Small intestine (tissue), 7 donors: ENCODE data around the gene CIROP. TPM values are rescaled to one million over a fixed set of nuclear protein-coding genes. Genes with fewer than 3 reads are reported as not detected.

Source experiments
- DNase-seq, 2 donors: peaks; one replicate each; pipeline versions ENCODE4 v3.0.0 to v3.0.0-alpha.2; 2013
- FAIRE-seq: peaks from 2 replicates; lab custom pipeline; 2012; peaks lifted over from hg19 to GRCh38; lab: Jason Lieb, UNC
- H3K27ac ChIP-seq, 3 donors: one replicate each; pipeline ENCODE4 v1.5.1; 2013; ENCODE audit warnings: low read length in 2 of 3, mild to moderate bottlenecking in 2 of 3, control low read depth in 1 of 3, inconsistent platforms in 1 of 3, low read depth in 1 of 3, moderate library complexity in 1 of 3
- H3K27me3 ChIP-seq, 3 donors: one replicate each; pipeline ENCODE4 v1.6.1; 2013; ENCODE audit warnings: low read length in 3 of 3, inconsistent platforms in 1 of 3; ENCODE audit not compliant: control insufficient read depth in 3 of 3, insufficient read depth in 3 of 3
- H3K36me3 ChIP-seq, 3 donors: one replicate each; pipeline ENCODE4 v1.6.1; 2013; ENCODE audit warnings: low read length in 3 of 3, inconsistent platforms in 1 of 3, low read depth in 1 of 3, mild to moderate bottlenecking in 1 of 3, moderate library complexity in 1 of 3; ENCODE audit not compliant: control insufficient read depth in 3 of 3, insufficient read depth in 2 of 3
- H3K4me1 ChIP-seq, 3 donors: one replicate each; pipeline ENCODE4 v1.6.1; 2013; ENCODE audit warnings: low read length in 2 of 3, inconsistent platforms in 1 of 3, low read depth in 1 of 3, mild to moderate bottlenecking in 1 of 3, moderate library complexity in 1 of 3; ENCODE audit not compliant: control insufficient read depth in 3 of 3, insufficient read depth in 2 of 3
- H3K4me3 ChIP-seq, 3 donors: one replicate each; pipeline ENCODE4 v1.5.1; 2013; ENCODE audit warnings: low read length in 3 of 3, control low read depth in 1 of 3, inconsistent platforms in 1 of 3, low read depth in 1 of 3, mild to moderate bottlenecking in 1 of 3, moderate library complexity in 1 of 3
- H3K9me3 ChIP-seq, 2 donors: one replicate each; pipeline ENCODE4 v1.6.1; 2013; ENCODE audit warnings: low read depth in 1 of 2, low read length in 1 of 2; ENCODE audit not compliant: control insufficient read depth in 2 of 2, insufficient read depth in 1 of 2
- WGBS, 3 donors: extraction: QIAGEN DNeasy Blood & Tissue Kit; methylation state at CpG; one replicate each; pipeline ENCODE4 v1.1.7; 2013; 5-methylcytosine and 5-hydroxymethylcytosine counted together
- polyA plus RNA-seq, 4 donors: library from polyadenylated mRNA; stranded (reverse) in 3 of 4; unstranded in 1 of 4; fragments of 200-250 nt in 3 of 4; fragments of 120-200 nt in 1 of 4; gene quantifications; one replicate each; pipeline versions ENCODE4 v1.2.1 to v1.2.3, GENCODE V29; 2013
- donor health status: healthy with polysubstance abuse.
- donor health status: control.
- donor health status: control.
- donor health status: Bipolar disorder and iron deficiency.
- donor health status: healthy.

Gene CIROP
- polyA plus RNA-seq, 4 donors, result 0.04 TPM; not detected in 3

DNA sequence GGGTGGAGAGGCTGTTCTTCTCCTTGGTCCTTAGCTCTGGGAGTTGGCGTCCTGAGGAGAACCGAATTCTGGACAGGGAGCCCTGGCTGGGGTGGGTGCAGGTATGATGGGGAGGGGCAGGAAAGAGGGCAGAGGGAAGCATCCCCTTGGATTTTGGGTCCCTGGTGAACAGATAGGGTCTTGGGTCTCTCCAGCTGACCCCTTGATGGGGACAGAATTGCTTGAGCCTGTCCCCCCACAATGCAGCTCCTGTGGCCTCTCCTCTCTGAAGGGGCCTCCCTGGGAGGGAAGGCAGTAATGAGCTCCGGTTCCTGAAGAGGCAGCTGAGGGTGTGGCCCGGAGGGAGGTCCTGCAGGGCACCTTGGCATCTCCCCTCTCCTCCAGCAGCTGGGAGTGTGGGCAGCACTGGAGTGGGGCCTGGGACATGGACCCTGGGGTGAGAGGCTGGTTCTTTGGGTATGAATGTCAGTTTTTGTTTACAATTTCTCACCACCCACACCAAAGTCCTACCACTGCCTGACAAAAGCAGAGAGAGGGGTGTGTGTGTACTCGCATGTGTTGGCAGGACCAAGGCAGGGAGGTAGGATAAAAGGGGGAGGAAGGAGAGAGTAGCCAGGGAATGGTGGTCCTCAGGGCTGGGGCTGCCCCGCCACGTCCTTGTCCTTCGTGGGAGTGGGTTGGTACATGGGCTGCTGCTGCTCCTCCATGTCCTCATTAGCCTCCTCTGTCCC is 21.9 kb upstream of the CIROP start:
- peaks cover 0 to 7% (median 0%) of the 10 kb centered on the region in 3 donors for H3K4me1 ChIP-seq
- H3K36me3 ChIP-seq, result peaks cover 4 to 47% (median 4%) of the 10 kb centered on the region in 3 donors
- H3K9me3 ChIP-seq, result no peaks in the 10 kb centered on the region
- no peaks in the 10 kb centered on the region for H3K27me3 ChIP-seq
- 84 to 87% (median 86%) methylated on average over 8 of the region's 8 CpGs for WGBS, 3 donors
- DNase-seq (no peak), FAIRE-seq (no peak)
- no peak overlapping the region for H3K27ac ChIP-seq
- no peak overlapping the region for H3K4me3 ChIP-seq

DNA sequence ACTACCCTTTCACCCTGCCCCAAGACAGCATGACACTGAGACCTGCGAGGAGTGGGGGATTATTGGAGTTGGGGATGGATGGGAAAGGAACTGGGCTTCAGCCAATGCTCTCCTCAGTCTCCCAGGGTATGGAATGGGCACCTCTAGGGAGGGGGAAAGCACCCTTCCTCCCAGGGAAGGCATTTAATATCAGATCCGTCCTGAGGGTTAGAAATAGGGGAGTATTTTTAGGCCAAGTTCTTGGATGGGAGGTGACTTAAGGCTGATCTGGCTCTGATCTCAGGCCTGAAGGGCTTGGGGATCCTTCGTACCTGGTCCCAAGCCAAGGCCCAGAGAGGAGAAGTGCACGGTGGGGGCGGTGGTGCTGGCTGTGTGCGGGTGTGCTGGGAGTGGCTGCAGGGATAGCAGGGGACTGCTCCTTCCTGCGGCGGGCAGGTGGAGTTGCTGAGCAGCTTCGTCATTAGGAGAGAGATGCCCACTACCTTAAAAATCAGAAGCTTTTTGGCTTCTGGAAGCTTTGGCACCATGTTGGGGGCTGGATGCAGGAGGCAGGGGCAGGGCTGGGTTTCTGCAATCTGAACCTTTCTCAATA is 21.2 kb upstream of the CIROP start:
- DNase-seq (no peak), FAIRE-seq (no peak)
- Histone ChIP-seq H3K4me1 (peaks cover 0 to 13% (median 0%) of the 10 kb centered on the region in 3 donors), H3K4me3 (no peak overlapping the region), H3K27ac (no peak overlapping the region), H3K27me3 (no peaks in the 10 kb centered on the region), H3K9me3 (no peaks in the 10 kb centered on the region), H3K36me3 (peaks cover 4 to 41% (median 4%) of the 10 kb centered on the region in 3 donors)
- 72 to 79% (median 76%) methylated on average over 9 of the region's 9 CpGs for WGBS, 3 donors

DNA sequence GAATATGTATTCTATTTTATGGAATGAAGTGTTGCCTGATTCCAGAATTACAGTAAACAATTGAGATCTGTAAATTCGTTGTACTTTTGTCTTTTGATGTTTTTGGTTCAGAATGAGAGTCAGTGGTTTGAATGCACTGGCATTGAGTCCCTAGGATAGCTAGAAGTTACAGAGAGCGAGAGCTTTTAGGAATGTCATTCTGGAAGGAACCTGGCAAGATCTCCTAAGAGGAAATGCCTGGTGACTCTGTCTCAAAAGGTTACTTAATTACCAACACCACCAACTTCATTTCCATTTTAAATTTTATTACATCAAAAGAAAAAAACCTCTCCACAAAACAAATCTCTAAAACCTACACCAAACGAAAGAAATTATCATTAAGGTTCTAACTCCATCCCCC is 20.2 kb upstream of the CIROP start:
- no peaks in the 10 kb centered on the region for H3K27me3 ChIP-seq
- no peak for FAIRE-seq
- no peak for DNase-seq
- H3K27ac ChIP-seq, result no peak overlapping the region
- peaks cover 0 to 16% (median 0%) of the 10 kb centered on the region in 3 donors for H3K4me1 ChIP-seq
- 64 to 70% (median 67%) methylated on average over 3 of the region's 3 CpGs for WGBS, 3 donors
- no peak overlapping the region for H3K4me3 ChIP-seq
- H3K9me3 ChIP-seq, result no peaks in the 10 kb centered on the region
- peaks cover 4 to 38% (median 4%) of the 10 kb centered on the region in 3 donors for H3K36me3 ChIP-seq

DNA sequence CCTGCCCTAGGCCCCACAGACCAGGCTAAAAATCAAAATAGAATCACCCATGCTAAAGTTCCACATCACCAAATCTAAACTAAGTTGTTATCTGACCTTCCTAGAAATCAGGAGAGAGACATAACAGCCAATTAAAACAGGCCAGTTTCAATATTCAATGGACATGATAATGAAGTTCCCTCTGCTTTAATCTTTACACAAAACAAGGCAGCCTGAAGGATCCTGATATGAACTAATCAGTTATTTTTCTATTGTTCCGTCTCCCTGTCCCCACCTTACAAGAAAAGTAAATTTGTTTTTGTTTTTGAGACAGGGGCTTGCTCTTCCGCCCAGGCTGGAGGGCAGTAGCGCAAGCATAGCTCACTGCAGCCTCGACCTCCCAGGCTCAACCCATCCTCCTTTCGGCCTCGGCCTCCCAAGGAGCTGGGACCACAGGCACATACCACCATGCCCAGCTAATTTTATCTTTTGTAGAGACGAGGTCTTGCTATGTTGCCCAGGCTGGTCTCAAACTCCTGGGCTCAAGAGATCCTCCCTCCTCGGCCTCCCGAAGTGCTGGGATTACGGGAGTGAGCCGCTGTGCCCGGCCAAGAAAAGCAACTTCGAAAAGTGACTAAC is 19.7 kb upstream of the CIROP start:
- peaks cover 0 to 16% (median 0%) of the 10 kb centered on the region in 3 donors for H3K4me1 ChIP-seq
- no peak overlapping the region for H3K27ac ChIP-seq
- no peak for DNase-seq
- WGBS, 3 donors, result 87 to 90% (median 88%) methylated on average over 13 of the region's 13 CpGs
- no peaks in the 10 kb centered on the region for H3K27me3 ChIP-seq
- peaks cover 4 to 35% (median 4%) of the 10 kb centered on the region in 3 donors for H3K36me3 ChIP-seq
- no peaks in the 10 kb centered on the region for H3K9me3 ChIP-seq
- FAIRE-seq, result no peak
- no peak overlapping the region for H3K4me3 ChIP-seq

DNA sequence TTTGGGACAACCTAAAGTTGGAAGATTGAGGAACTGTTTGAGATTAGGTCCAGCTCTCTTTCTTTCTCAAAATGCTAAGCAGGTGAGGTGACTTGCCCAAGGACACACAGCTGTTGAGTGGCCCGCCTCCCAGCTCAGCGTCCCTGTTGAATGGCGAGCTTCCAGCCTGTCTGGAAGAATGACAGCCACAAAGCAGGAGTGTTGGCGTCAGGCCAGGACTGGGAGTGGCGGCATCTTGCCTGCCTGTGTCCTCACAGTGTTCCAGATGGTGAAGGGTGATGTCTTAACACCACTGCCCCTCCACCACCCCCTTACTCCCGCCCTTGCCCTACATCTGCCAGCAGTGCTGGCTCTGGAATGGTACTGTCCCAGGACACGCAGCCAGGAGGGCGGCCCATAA is 18.6 kb upstream of the CIROP start:
- H3K4me1 ChIP-seq, result peaks cover 0 to 16% (median 0%) of the 10 kb centered on the region in 3 donors
- H3K27ac ChIP-seq, result no peak overlapping the region
- no peak overlapping the region for H3K4me3 ChIP-seq
- H3K9me3 ChIP-seq, result no peaks in the 10 kb centered on the region
- no peaks in the 10 kb centered on the region for H3K27me3 ChIP-seq
- FAIRE-seq, result no peak
- peaks cover under 1 to 30% (median 4%) of the 10 kb centered on the region in 3 donors for H3K36me3 ChIP-seq
- 7 to 45% (median 30%) methylated on average over 8 of the region's 8 CpGs for WGBS, 3 donors
- DNase-seq, result peak; percentile 74 to 93

DNA sequence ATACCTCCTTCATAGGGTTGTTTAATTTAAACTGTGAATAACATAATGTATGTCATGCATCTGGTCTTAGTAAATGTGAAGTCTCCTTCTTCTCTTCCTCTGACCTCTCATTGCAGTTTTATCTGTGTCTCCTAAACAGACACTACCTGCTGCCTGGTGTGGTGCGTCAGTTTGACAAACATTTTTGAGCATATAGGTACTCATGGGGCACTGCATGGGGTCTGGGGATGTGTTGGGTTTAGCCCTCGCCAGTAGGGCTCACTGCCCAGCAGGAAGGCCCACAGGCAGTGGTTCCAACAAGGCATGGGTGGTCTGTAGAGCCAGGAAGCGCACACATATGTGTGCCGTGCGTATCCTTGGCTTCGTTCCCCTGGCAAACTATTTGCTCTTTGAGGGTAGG is 17.3 kb upstream of the CIROP start:
- no peak overlapping the region for H3K4me3 ChIP-seq
- no peaks in the 10 kb centered on the region for H3K9me3 ChIP-seq
- DNase-seq, result no peak
- peaks cover 0 to 17% (median 0%) of the 10 kb centered on the region in 3 donors for H3K36me3 ChIP-seq
- peaks cover 0 to 3% (median 0%) of the 10 kb centered on the region in 3 donors for H3K27me3 ChIP-seq
- H3K4me1 ChIP-seq, result peaks cover 0 to 16% (median 0%) of the 10 kb centered on the region in 3 donors
- FAIRE-seq, result no peak
- H3K27ac ChIP-seq, result peak overlapping the region in 1 of 3 donors; percentile 80
- WGBS, 3 donors, result 90 to 94% (median 93%) methylated on average over 6 of the region's 6 CpGs

DNA sequence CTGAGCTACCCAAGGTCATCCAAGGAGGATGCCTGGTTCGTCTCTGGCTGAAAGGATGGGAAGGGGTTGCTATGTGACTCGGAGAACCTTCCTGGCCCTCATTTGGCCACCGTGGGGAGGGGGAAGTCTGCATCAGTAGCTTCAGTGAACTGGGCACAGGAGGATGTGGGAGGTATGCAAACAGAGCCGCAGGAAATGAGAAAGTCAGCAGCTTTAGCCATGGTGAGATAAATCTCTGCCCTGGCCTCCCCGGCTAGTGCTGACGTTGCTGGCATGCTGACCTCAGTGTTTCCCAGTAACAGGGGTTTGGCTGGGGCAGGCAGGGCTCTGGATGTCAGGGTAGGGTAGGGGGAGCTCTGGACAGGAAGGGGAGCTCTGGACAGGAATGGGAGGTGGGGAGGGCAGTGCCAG is 16.6 kb upstream of the CIROP start:
- FAIRE-seq, result no peak
- H3K27ac ChIP-seq, result peak overlapping the region in 1 of 3 donors; percentile 80
- DNase-seq, result peak in 1 of 2 donors; percentile 55
- H3K4me3 ChIP-seq, result no peak overlapping the region
- H3K4me1 ChIP-seq, result peaks cover 0 to 16% (median 0%) of the 10 kb centered on the region in 3 donors
- WGBS, 3 donors, result 43 to 63% (median 53%) methylated on average over 6 of the region's 6 CpGs
- H3K36me3 ChIP-seq, result peaks cover 0 to 10% (median 0%) of the 10 kb centered on the region in 3 donors
- peaks cover 0 to 4% (median 0%) of the 10 kb centered on the region in 3 donors for H3K27me3 ChIP-seq
- no peaks in the 10 kb centered on the region for H3K9me3 ChIP-seq

DNA sequence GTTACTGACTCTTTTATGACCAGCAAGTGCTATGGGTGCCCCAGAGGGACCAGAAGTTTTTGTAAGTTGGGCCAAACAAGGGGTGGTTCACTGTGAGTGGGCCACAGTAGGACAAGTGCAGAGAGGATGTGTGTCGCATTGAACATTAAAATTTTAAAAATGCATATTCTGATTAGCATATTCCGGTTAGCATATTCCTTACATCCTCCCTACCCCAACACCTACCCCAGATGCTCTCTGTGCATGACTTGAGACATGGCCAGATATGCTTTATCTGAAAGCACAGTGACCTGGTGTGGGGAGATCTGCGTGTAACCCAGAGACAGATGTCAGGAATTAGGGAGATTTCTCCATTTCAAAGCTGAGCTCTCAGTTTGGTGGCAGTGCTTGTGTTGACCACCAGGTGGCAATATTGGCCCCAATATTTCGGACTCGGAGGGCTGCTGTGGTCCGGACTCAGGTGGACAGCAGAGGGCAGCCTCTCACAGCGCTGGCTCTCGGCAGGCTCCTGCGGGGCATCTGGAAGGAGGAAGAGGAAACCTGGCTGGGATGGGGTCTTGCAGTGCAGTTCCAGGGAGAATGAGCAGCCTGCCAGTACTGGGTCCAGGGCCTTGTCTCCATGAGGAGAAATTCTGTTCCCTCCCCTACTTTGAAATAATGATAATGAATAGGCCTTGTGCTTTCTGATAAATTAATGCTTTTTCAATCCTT is 15.9 kb upstream of the CIROP start:
- FAIRE-seq (no peak), DNase-seq (peak; percentile 85 to 90)
- Histone ChIP-seq H3K27me3 (peaks cover 0 to 4% (median 0%) of the 10 kb centered on the region in 3 donors), H3K27ac (peak overlapping the region in 1 of 3 donors; percentile 80), H3K4me1 (peaks cover 0 to 16% (median 0%) of the 10 kb centered on the region in 3 donors), H3K36me3 (peaks cover 0 to 3% (median 0%) of the 10 kb centered on the region in 3 donors), H3K4me3 (no peak overlapping the region), H3K9me3 (no peaks in the 10 kb centered on the region)
- WGBS, 3 donors, result 18 to 20% (median 19%) methylated on average over 9 of the region's 9 CpGs
